ENCODE results near the gene EVC2. TPM values are rescaled to one million over a fixed set of nuclear protein-coding genes. Genes with fewer than 3 reads are reported as not detected.

EVC2 gene
- total RNA-seq, 2 experiments from 2014 or later: 3.4 TPM; not detected in 1

DNA sequence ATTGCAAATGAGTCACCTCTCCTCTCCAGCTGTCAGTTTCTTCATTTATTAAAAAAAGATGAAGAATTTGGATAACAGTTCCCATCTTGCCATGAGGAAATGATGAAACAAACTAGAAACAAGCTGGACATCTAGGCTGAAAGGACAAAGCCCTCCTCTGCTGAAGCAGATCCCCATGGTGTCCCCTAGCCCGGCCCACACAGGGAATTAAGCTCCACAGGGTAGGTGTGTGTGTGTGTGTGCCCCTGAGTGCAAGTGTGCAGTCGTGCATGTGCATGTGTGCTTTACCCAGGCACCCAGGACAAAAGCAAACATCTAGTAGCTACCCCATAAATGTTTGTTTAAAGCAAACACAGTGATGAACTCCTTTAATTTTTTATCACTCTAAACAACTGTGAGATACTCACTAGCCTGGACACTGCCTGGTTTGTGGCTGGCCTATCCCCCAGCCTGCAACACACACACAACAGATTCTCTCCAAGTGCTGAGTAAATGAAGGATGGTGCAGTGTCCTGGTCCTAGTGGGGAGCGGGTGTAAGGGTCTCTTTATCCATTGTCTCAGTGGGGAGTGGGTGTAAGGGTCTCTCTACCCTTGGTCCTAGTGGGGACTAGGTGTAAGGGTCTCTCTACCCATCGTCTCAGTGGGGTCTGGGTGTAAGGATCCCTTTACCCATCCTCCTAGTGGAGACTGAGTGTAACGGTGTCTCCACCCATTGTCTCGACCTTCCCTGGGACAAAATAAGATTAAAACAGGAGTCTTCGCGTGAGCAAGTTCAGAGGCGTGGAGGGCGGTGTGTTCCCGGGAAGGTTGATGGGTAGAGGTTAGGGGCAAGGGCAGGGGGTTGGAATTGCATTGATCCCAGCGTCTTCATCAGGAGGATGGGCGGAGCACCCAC, 2.0 kb upstream of the EVC2 start:
- no peak overlapping the region; the same call in 1 of the 2 replicates for H3K4me2 ChIP-seq (ENCODE audit: low read length)
- H3K79me2 ChIP-seq (ENCODE audit: insufficient read depth, low read depth, low read length): no peaks in the 10 kb centered on the region
- no peak overlapping the region for H3K27ac ChIP-seq (ENCODE audit: low read depth, low read length, poor library complexity, severe bottlenecking)
- no peak for TF ChIP-seq EZH2phosphoT487 (IDR thresholded peaks at IDR 0.05; ENCODE audit: borderline replicate concordance, low read depth, low read length)
- TF ChIP-seq, protein P1, sequence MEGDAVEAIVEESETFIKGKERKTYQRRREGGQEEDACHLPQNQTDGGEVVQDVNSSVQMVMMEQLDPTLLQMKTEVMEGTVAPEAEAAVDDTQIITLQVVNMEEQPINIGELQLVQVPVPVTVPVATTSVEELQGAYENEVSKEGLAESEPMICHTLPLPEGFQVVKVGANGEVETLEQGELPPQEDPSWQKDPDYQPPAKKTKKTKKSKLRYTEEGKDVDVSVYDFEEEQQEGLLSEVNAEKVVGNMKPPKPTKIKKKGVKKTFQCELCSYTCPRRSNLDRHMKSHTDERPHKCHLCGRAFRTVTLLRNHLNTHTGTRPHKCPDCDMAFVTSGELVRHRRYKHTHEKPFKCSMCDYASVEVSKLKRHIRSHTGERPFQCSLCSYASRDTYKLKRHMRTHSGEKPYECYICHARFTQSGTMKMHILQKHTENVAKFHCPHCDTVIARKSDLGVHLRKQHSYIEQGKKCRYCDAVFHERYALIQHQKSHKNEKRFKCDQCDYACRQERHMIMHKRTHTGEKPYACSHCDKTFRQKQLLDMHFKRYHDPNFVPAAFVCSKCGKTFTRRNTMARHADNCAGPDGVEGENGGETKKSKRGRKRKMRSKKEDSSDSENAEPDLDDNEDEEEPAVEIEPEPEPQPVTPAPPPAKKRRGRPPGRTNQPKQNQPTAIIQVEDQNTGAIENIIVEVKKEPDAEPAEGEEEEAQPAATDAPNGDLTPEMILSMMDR (conservative IDR thresholded peaks at IDR 0.05; ENCODE audit: low read length): no peak
- H3K36me3 ChIP-seq (ENCODE audit: insufficient read depth, low read length): no peaks in the 10 kb centered on the region
- no peaks in the 10 kb centered on the region for H4K20me1 ChIP-seq (ENCODE audit: insufficient read depth, low read length)
- H2AFZ ChIP-seq (ENCODE audit: low read length): no peak overlapping the region
- DNase-seq (ENCODE audit: low spot score): no peak
- no TSS peak for BruUV-seq (replicated peaks)
- H3K9me2 ChIP-seq (ENCODE audit: insufficient read depth, low read length): no peaks in the 10 kb centered on the region
- H3K4me3 ChIP-seq (ENCODE audit: low read depth, low read length, poor library complexity, severe bottlenecking): no peak overlapping the region
- intact Hi-C loops (cut with micrococcal nuclease; ENCODE audit: unreplicated experiment): no loop called here
- no peaks in the 10 kb centered on the region for H3K4me1 ChIP-seq (ENCODE audit: insufficient read depth, low read length, poor library complexity, severe bottlenecking)
- ChIA-PET POLR2A (interaction anchor here (0.6 kb wide), 1 partner anchor 16 kb away, joined by 3 read pairs; no protein-coding TSS in a partner anchor), CTCF (ENCODE audit: unreplicated experiment) (no interaction called here)
- no peaks in the 10 kb centered on the region for H3K9me3 ChIP-seq (ENCODE audit: low read length)

DNA sequence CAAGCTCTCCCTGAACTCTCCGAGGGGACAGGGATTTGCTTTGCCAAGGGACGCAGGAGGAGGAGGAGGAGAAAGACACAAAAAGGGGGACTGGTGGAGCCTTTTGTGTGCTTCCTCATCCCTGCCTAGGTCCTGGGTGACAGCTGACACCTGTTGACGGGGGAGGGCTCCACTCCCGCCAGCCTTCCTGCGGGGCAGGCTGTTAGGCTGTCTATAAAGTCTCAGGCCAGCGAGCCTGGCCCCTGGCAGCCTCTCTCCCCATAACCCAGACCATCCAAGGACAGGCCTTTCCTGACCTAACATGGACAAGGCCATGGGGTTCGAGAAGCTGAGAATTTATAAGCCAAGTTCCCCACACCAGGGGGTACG, 832 bp upstream of the EVC2 start:
- Histone ChIP-seq H2AFZ (ENCODE audit: low read length) (no peak overlapping the region), H3K79me2 (ENCODE audit: insufficient read depth, low read depth, low read length) (no peaks in the 10 kb centered on the region), H3K9me2 (ENCODE audit: insufficient read depth, low read length) (no peaks in the 10 kb centered on the region), H4K20me1 (ENCODE audit: insufficient read depth, low read length) (no peaks in the 10 kb centered on the region), H3K4me3 (ENCODE audit: low read depth, low read length, poor library complexity, severe bottlenecking) (no peak overlapping the region), H3K4me2 (ENCODE audit: low read length) (peak overlapping the region; percentile 16; the same call in 1 of the 2 replicates), H3K27ac (ENCODE audit: low read depth, low read length, poor library complexity, severe bottlenecking) (no peak overlapping the region), H3K9me3 (ENCODE audit: low read length) (no peaks in the 10 kb centered on the region), H3K36me3 (ENCODE audit: insufficient read depth, low read length) (no peaks in the 10 kb centered on the region), H3K4me1 (ENCODE audit: insufficient read depth, low read length, poor library complexity, severe bottlenecking) (no peaks in the 10 kb centered on the region)
- intact Hi-C loops (cut with micrococcal nuclease; ENCODE audit: unreplicated experiment): no loop called here
- no TSS peak for BruUV-seq (replicated peaks)
- no peak for TF ChIP-seq EZH2phosphoT487 (IDR thresholded peaks at IDR 0.05; ENCODE audit: borderline replicate concordance, low read depth, low read length)
- TF ChIP-seq, protein P1 (conservative IDR thresholded peaks at IDR 0.05; ENCODE audit: low read length): no peak
- CTCF ChIA-PET (ENCODE audit: unreplicated experiment): no interaction called here
- DNase-seq (ENCODE audit: low spot score): no peak
- POLR2A ChIA-PET: no interaction called here
